Activated T-helper 1 cell treated with Interleukin-2 at 50 U/mL for 16 hours (primary cell): ENCODE data around the gene MYL1.

ENCODE experiments used
- DNase-seq: peaks from one replicate; pipeline ENCODE4 v3.0.0-alpha.2; 2020; ENCODE audit warnings: low read depth

The MYL1 gene

GRCh38 chr2:210315015-210315788 is at the start of gene MYL1:
TSS of gene MYL1 (minus strand) at chr2:210315174. CDS start at chr2:210315042, 132 bp downstream.
- DNase-seq: no peak

GRCh38 chr2:210363876-210364275 is 48.9 kb upstream of the MYL1 start:
- DNase-seq: no peak

- DNase-seq: no peak
These were observed 48.3 kb upstream of the MYL1 start for GRCh38 chr2:210363261-210363660.

GRCh38 chr2:210360412-210360811 is 45.4 kb upstream of the MYL1 start:
- no peak for DNase-seq

- no peak for DNase-seq
These were observed 42.0 kb upstream of the MYL1 start for GRCh38 chr2:210356944-210357343.

- DNase-seq: no peak
These were observed 22.2 kb upstream of the MYL1 start for GRCh38 chr2:210337159-210337558.

GRCh38 chr2:210324906-210325305 is 9.9 kb upstream of the MYL1 start:
- no peak for DNase-seq

- DNase-seq: no peak
These were observed 9.5 kb upstream of the MYL1 start for GRCh38 chr2:210324458-210324857.

- DNase-seq: no peak
These were observed 8.0 kb upstream of the MYL1 start for GRCh38 chr2:210323003-210323402.

GRCh38 chr2:210318891-210319290 is 3.9 kb upstream of the MYL1 start:
- DNase-seq: no peak

GRCh38 chr2:210318486-210318885 is 3.5 kb upstream of the MYL1 start:
- no peak for DNase-seq

GRCh38 chr2:210310550-210310949 is 4.4 kb downstream of the MYL1 start:
- DNase-seq: no peak

- no peak for DNase-seq
These were observed 5.3 kb downstream of the MYL1 start for GRCh38 chr2:210309548-210310233.

- DNase-seq: no peak
These were observed 11.5 kb downstream of the MYL1 start for GRCh38 chr2:210303498-210303897.

- no peak for DNase-seq
These were observed 12.6 kb downstream of the MYL1 start for GRCh38 chr2:210302326-210302725.

GRCh38 chr2:210299866-210300373 is 15.1 kb downstream of the MYL1 start:
- no peak for DNase-seq

- DNase-seq: no peak
These were observed 26.6 kb downstream of the MYL1 start for GRCh38 chr2:210288408-210288807.

GRCh38 chr2:210287301-210287700 is 27.7 kb downstream of the MYL1 start:
- no peak for DNase-seq

GRCh38 chr2:210286123-210286680 is 28.8 kb downstream of the MYL1 start:
- no peak for DNase-seq

GRCh38 chr2:210277133-210277532 is 37.8 kb downstream of the MYL1 start:
- DNase-seq: no peak

GRCh38 chr2:210271300-210271699 is 43.7 kb downstream of the MYL1 start:
- DNase-seq: no peak

GRCh38 chr2:210269148-210269547 is 45.8 kb downstream of the MYL1 start:
- DNase-seq: no peak

- no peak for DNase-seq
These were observed 46.7 kb downstream of the MYL1 start for GRCh38 chr2:210268281-210268680.
